ENCODE measurements around the gene TMF1.

TMF1 gene

GRCh38 chr3:69080233-69080920, 28.2 kb upstream of the TMF1 start, which contains the start of gene UBA3:
UBA3 (minus strand) TSS chr3:69080365; CDS start chr3:69080353, 12 bp downstream.
- peak; percentile 86 for DNase-seq

- no peak for DNase-seq
These were observed 27.4 kb upstream of the TMF1 start for GRCh38 chr3:69079269-69080159.

- no peak for DNase-seq
These were observed 20.8 kb upstream of the TMF1 start for GRCh38 chr3:69072928-69073327.

DNA sequence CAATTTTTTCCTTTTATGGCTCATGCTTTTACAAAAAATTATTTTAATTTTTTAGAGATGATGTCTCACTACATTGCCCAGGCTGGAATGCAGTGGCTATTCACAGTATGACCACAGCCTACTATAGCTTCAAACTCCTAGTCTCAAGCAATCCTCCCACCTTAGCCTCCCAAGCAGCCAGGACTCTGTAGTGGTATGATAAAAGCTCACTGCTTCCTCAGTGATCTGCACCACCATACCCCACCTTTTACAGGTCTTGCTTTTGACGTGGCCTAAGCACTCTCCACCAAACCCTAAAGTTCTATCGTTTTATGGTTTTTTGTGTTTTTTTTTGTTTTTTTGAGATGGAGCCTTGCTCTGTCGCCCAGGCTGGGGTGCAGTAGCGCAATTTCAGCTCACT, 14.0 kb upstream of the TMF1 start:
- no peak for DNase-seq

DNA sequence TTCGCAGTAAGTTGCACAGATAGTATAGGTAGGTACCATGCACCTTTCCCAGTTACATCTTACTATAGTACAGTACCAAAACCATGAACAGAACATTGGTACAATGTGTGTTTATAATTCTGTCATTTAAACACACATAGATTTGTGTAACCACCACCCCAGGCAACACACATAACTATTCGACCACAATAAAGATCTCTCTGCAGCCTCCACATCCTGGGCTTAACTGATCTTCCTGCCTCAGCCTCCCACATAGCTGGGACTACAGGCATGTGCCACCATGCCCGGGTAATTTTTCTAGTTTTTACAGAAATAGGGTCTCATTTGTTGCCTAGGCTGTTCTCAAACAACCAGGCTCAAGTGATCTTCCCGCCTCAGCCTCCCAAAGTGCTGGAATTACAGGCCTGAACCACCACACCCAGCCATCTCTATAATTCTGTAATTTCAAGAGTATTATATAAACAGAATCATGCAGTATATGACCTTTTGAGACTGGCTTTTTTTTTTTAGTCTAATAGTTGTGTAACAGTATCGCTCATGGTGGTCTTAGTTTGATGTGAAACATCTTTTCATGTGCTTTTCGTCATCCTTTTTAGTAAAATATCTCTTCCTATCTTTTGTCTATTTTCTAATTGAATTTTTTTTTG, 13.3 kb upstream of the TMF1 start:
- no peak for DNase-seq

GRCh38 chr3:69063636-69064035, 11.5 kb upstream of the TMF1 start:
- no peak for DNase-seq

- no peak for DNase-seq
These were observed 7.6 kb upstream of the TMF1 start for GRCh38 chr3:69059688-69060087.

- DNase-seq: no peak
These were observed 6.8 kb upstream of the TMF1 start for GRCh38 chr3:69058947-69059224.

GRCh38 chr3:69058180-69058946, 6.2 kb upstream of the TMF1 start:
- no peak for DNase-seq

GRCh38 chr3:69052472-69052898, 352 bp upstream of the TMF1 start:
- no peak for DNase-seq

DNA sequence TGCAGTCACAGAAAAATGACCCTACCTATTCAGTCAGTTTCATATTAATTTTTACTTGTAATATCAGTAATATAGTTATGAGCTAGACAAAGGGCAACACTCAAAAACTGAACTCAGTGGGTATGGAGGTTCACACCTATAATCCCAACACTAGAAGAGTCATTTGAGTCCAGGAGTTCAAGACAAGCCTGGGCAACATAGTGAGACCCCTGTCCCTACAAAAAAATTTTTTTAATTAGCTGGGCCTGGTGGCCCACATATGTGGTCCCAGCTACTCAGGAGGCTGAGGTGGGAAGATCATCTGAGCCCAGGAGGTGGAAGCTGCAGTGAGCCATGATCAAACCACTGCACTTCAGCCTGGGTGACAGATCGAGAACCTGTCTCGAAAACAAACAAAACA, 3.1 kb downstream of the TMF1 start:
- no peak for DNase-seq

- no peak for DNase-seq
These were observed 7.5 kb downstream of the TMF1 start for GRCh38 chr3:69044608-69045007.

- no peak for DNase-seq
These were observed 18.7 kb downstream of the TMF1 start for GRCh38 chr3:69033470-69033869.

DNA sequence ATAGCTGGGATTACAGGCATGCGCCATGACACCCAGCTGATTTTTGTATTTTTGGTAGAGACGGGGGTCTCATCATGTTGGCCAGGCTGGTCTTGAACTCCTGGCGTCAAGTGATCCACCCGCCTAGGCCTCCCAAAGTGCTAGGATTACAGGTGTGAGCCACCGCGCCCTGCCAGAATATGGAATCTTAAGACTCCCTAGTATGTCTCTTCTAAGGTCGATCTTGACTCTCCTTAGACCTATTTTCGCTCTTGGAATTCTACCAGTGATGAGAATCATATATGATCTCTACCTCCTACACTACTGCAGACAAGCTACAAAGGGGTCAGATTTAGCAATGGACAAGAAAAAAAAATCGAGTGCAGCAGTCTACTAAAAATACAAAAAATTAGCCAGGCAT, 19.4 kb downstream of the TMF1 start:
- no peak for DNase-seq

- peak; percentile 53 for DNase-seq
These were observed 20.0 kb downstream of the TMF1 start for GRCh38 chr3:69032142-69032541.

GRCh38 chr3:69031635-69032034, 20.5 kb downstream of the TMF1 start:
- no peak for DNase-seq

DNA sequence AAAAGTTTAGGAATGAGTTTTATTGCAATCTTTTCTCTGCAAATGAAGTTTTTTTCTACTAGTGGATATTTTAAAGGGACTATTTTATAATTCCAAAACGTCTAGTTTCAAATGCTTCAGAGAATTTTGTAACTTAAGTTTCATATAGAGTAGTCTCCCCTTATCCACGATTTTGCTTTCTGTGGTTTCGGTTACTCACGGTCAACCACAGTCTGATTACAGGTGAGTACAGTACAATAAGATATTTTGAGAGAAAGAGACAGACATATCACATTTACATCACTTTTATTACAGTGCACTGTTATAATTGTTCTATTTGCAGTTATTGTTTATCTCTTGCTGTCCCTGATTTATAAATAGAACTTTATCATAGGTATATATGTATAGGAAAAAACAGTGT, 31.3 kb downstream of the TMF1 start:
- no peak for DNase-seq

DNA sequence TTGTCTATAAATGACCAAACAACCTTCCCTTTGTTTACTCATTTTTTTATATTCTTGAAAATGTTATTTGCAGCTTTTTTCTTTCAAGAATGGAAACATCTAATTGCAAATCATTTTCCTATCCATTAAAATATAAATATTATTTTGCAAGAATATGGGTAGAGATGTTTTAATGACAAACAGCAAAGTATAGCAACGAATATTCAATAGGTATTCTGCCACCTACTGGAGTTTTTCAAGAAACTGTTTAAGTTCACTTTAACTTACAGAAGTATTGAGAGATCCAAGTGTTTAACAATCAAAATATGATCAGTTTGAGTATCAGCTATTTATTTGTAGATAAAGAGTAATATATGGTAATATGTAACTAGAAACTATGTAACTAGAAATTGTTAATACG, 31.7 kb downstream of the TMF1 start:
- no peak for DNase-seq

- no peak for DNase-seq
These were observed 35.2 kb downstream of the TMF1 start for GRCh38 chr3:69016901-69017300.

DNA sequence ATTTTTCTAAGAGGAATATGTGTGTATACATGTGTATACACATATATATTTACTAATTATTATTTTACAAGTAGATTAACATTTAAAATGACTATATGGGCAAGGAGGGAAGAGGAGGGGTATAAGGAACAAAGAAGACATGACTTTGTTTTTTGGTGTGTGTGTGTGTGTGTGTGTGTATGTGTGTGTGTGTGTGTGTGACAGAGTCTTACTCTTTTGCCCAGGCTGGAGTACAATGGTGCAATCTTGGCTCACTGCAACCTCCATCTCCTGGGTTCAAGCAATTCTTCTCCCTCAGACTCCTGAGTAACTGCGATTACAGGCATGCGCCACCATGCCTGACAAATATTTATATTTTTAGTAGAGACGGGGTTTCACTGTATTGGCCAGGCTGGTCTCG, 36.0 kb downstream of the TMF1 start:
- DNase-seq: no peak

DNA sequence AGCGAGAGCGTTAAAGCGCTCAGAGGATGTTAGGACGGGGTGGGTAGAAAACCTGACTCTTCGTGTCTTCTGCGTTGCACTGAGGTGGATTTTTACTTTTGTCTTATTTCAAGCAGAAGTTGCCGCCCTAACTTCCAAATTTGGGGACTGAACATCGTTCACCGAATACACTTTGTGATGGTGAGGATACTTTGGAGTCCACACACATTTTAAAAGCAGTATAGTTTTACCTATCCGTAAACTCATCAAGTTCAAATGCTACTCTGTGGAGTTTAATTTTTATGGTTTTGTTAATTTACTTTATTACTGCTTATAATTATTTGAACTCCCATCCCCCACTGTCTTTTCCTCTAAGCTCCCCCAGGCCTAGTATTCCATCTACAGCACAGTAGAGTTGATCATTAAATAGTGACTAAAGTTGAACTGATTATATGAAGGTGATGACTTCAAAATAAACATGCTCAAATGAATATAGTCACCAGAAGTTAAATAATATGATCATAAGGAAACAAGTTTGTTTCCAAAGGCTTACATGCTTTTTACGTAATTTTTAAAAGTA, 38.0 kb downstream of the TMF1 start:
- no peak for DNase-seq

DNA sequence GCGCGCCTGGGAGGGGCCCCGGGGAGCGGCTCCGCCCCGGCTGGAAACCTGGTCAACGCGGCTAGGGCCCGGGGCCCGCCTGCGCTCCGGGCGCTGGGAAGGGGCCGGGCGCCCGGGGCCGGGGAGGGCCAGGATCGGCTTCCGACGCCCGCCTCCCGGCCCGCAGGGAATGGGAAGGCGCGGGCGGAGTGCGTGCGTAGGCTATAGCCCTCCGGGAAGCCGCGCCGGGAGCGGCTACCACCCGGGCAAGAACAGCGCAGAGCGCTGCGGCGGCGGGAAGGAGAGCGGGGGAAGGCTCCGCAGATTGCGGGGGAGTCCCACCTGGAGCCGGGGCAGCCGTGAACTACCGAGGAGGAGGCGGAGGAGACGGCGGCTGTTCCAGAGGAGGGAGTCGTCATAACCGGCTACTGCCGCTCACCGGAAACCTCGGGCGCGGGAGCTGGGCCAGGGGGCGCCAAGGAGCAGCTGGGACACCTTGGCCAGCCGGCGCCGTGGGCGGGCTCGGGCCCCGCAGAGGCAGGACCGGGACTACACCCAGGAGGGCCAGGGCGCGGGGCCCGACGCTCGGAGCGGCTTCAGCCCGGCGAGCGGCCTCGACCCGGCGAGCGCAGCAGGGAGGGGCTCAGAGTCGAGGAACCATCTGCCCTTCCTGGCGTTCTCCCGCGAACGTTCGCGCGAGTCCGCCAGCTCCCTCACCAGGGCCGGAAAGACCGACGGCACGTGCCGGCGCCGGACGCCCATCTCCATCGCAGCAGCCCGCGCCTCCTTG, 38.7 kb downstream of the TMF1 start, which contains the start of gene EOGT:
Gene EOGT, minus strand, starts transcription at position 432 of the 769 bp plus-strand sequence. CDS start 3,838 bp downstream, outside the sequence.
- DNase-seq: peak; percentile 87

Data from amniotic stem cell (primary cell).